ENCODE results near the gene PSMC3IP. TPM values are rescaled to one million over a fixed set of nuclear protein-coding genes. Genes with fewer than 3 reads are reported as not detected.
A peak's percentile ranks its signal among the peaks of the same experiment; 100 is the strongest.

PSMC3IP gene
- total and polyA plus RNA-seq, 2 experiments from 2014 or later, result 1.9 to 3.7 TPM

DNA sequence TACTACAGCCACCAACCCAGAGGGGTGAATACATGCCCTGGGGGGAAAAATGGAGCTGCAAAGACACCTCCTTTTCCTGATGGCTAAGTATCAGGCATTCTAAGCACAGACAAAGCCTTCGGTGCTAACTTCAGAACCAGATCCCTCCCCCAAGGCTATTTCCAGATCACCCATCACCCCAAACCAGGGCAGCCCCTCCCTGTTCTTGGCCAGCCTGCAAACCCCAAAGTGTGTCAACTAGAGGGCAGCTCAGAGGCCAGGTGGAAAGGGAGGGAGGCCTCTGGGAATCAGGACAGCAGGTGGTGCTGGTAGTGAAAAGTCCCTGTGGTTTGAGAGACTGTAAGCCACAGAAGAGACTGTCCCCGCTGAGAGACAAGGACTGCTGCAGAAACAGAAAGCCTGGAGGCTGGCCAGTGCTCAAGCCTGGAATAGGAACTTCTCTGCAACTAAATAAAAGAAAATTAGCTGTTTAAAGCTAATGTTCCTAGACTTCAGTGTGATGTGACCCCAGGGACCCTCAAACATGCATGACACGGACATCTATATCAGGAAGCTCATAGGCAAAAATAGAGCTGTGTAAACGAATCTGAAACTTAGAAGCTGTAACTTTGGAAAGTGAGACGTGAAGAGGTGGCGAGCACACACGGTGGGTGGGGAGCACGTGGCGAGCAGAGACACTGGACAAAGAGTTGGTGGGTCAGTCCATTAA, 41.1 kb upstream of the PSMC3IP start:
- Histone ChIP-seq H3K4me2 (no peak overlapping the region), H3K9me3 (ENCODE audit: low read depth) (no peaks in the 10 kb centered on the region), H3K4me3 (no peak overlapping the region), H2AFZ (no peak overlapping the region), H3K9me2 (replicated peaks; ENCODE audit: insufficient read depth) (no peaks in the 10 kb centered on the region), H3K4me1 (ENCODE audit: insufficient read depth) (no peaks in the 10 kb centered on the region), H3K79me2 (no peaks in the 10 kb centered on the region), H4K20me1 (ENCODE audit: insufficient read depth, poor library complexity, severe bottlenecking) (no peaks in the 10 kb centered on the region), H3K27me3 (no peaks in the 10 kb centered on the region), H3K36me3 (replicated peaks; ENCODE audit: insufficient read depth, low read depth) (no peaks in the 10 kb centered on the region), H3K27ac (no peak overlapping the region)
- no peak for TF ChIP-seq EZH2 (IDR thresholded peaks at IDR 0.05; ENCODE audit: borderline replicate concordance)
- TF ChIP-seq, protein P1, sequence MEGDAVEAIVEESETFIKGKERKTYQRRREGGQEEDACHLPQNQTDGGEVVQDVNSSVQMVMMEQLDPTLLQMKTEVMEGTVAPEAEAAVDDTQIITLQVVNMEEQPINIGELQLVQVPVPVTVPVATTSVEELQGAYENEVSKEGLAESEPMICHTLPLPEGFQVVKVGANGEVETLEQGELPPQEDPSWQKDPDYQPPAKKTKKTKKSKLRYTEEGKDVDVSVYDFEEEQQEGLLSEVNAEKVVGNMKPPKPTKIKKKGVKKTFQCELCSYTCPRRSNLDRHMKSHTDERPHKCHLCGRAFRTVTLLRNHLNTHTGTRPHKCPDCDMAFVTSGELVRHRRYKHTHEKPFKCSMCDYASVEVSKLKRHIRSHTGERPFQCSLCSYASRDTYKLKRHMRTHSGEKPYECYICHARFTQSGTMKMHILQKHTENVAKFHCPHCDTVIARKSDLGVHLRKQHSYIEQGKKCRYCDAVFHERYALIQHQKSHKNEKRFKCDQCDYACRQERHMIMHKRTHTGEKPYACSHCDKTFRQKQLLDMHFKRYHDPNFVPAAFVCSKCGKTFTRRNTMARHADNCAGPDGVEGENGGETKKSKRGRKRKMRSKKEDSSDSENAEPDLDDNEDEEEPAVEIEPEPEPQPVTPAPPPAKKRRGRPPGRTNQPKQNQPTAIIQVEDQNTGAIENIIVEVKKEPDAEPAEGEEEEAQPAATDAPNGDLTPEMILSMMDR (IDR thresholded peaks at IDR 0.05; ENCODE audit: poor library complexity), result peak; percentile 35
- DNase-seq (ENCODE audit: low spot score), result peak; percentile 64
- 70% methylated on average over 9 of the region's 9 CpGs for whole genome bisulfite sequencing (ENCODE audit: low lambda C conversion rate, missing lambda C conversion rate)

DNA sequence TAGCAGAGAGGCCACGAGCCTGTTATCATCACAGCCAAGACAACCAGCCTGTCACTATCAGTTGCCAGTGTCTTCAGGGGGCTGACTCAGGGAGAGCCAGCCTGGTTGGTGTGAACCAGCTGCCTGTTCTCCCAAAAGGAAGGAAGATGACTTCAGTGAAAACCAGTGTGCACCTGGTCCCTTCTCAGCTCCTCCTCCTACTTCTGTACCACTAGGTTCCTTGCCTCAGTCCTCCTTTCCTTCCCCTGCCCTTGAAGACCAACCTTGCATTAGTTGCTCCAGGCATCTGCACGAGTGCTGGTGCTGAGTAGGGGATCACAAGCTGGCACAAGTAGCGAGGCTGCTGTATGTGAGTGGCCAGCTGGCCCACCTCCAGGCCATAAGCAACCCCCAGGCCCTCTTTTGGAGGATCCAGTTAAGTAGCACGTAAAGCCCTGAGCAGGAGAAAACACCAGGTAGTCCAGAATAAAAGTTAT, 40.5 kb upstream of the PSMC3IP start:
- Histone ChIP-seq H3K27me3 (no peaks in the 10 kb centered on the region), H3K4me3 (no peak overlapping the region), H3K9me3 (ENCODE audit: low read depth) (no peaks in the 10 kb centered on the region), H4K20me1 (ENCODE audit: insufficient read depth, poor library complexity, severe bottlenecking) (no peaks in the 10 kb centered on the region), H3K27ac (no peak overlapping the region), H3K4me2 (no peak overlapping the region), H3K36me3 (replicated peaks; ENCODE audit: insufficient read depth, low read depth) (no peaks in the 10 kb centered on the region), H3K4me1 (ENCODE audit: insufficient read depth) (no peaks in the 10 kb centered on the region), H3K9me2 (replicated peaks; ENCODE audit: insufficient read depth) (no peaks in the 10 kb centered on the region), H2AFZ (no peak overlapping the region), H3K79me2 (no peaks in the 10 kb centered on the region)
- TF ChIP-seq EZH2phosphoT487 (IDR thresholded peaks at IDR 0.05; ENCODE audit: low read depth, severe bottlenecking, unreplicated experiment) (no peak), EZH2 (IDR thresholded peaks at IDR 0.05; ENCODE audit: borderline replicate concordance) (no peak)
- TF ChIP-seq, protein P1 (IDR thresholded peaks at IDR 0.05; ENCODE audit: poor library complexity), result no peak
- no peak for DNase-seq (ENCODE audit: low spot score)
- WGBS (ENCODE audit: low lambda C conversion rate, missing lambda C conversion rate), result 75% methylated on average over 4 of the region's 4 CpGs

- no peaks in the 10 kb centered on the region for H3K9me3 ChIP-seq (ENCODE audit: low read depth)
- H3K4me3 ChIP-seq, result no peak overlapping the region
- H3K36me3 ChIP-seq (replicated peaks; ENCODE audit: insufficient read depth, low read depth), result no peaks in the 10 kb centered on the region
- no peaks in the 10 kb centered on the region for H3K27me3 ChIP-seq
- no peak overlapping the region for H3K4me2 ChIP-seq
- no peak for TF ChIP-seq EZH2 (IDR thresholded peaks at IDR 0.05; ENCODE audit: borderline replicate concordance)
- TF ChIP-seq, protein P1 (IDR thresholded peaks at IDR 0.05; ENCODE audit: poor library complexity), result no peak
- no peak for TF ChIP-seq EZH2phosphoT487 (IDR thresholded peaks at IDR 0.05; ENCODE audit: low read depth, severe bottlenecking, unreplicated experiment)
- no peak overlapping the region for H3K27ac ChIP-seq
- no peak for DNase-seq (ENCODE audit: low spot score)
- H2AFZ ChIP-seq, result no peak overlapping the region
- H3K9me2 ChIP-seq (replicated peaks; ENCODE audit: insufficient read depth), result no peaks in the 10 kb centered on the region
- H4K20me1 ChIP-seq (ENCODE audit: insufficient read depth, poor library complexity, severe bottlenecking), result no peaks in the 10 kb centered on the region
- peaks cover 6% of the 10 kb centered on the region for H3K4me1 ChIP-seq (ENCODE audit: insufficient read depth)
- peaks cover 10% of the 10 kb centered on the region for H3K79me2 ChIP-seq
- 96% methylated on average over 16 of the region's 17 CpGs for WGBS (ENCODE audit: low lambda C conversion rate, missing lambda C conversion rate)
These were observed 36.3 kb upstream of the PSMC3IP start for GRCh38 chr17:42613699-42614295.

Data from hepatocyte (in vitro differentiated cells).